Left renal pelvis (tissue), 4 donors: ENCODE results near the gene APEX1. TPM values are rescaled to one million over a fixed set of nuclear protein-coding genes. Genes with fewer than 3 reads are reported as not detected.
A peak's percentile ranks its signal among the peaks of the same experiment; 100 is the strongest.

Experiments
- DNase-seq, 4 donors: peaks; one replicate each; pipeline ENCODE4 v3.0.0-alpha.2; 2013; ENCODE audit warnings: low read depth in 4 of 4, low spot score in 3 of 4
- polyA plus RNA-seq, 4 donors: library from polyadenylated mRNA; unstranded; fragments of 120-200 nt; gene quantifications; one replicate each; pipeline ENCODE4 v1.2.1, GENCODE V29; 2013; ENCODE audit not compliant: insufficient read length in 4 of 4

Gene APEX1
- polyA plus RNA-seq = 100 to 1,000 TPM; 238 to 343 (median 315) TPM

GRCh38 chr14:20454516-20455354 is at the start of gene APEX1, which contains the start of gene OSGEP:
TSS of gene APEX1 (plus strand) at chr14:20455226. CDS start at chr14:20455646, 420 bp downstream.
TSS of gene OSGEP (minus strand) at chr14:20454812. CDS start at chr14:20454683, 129 bp downstream.
- DNase-seq = peak; percentile 97 to 99 (median 98)

- DNase-seq = no peak
Observed at GRCh38 chr14:20409226-20409625, 45.8 kb upstream of the APEX1 start.

GRCh38 chr14:20412411-20412810 is 42.6 kb upstream of the APEX1 start:
- DNase-seq = no peak

GRCh38 chr14:20412876-20413743 is 41.9 kb upstream of the APEX1 start, which contains the start of gene TEP1:
TSS of gene TEP1 (minus strand) at chr14:20413501. CDS start at chr14:20408439, 5,062 bp downstream.
- DNase-seq = peak in 3 of 4 donors; percentile 59 to 65 (median 60)

- DNase-seq = no peak
Observed at GRCh38 chr14:20413744-20414082, 41.3 kb upstream of the APEX1 start.

GRCh38 chr14:20415782-20416206 is 39.2 kb upstream of the APEX1 start:
- DNase-seq = no peak

- DNase-seq = no peak
Observed at GRCh38 chr14:20416223-20416622, 38.8 kb upstream of the APEX1 start.

GRCh38 chr14:20417250-20418186 is 37.5 kb upstream of the APEX1 start:
- no peak for DNase-seq

- no peak for DNase-seq
Observed at GRCh38 chr14:20418501-20418909, 36.5 kb upstream of the APEX1 start.

- DNase-seq = no peak
Observed at GRCh38 chr14:20419419-20419818, 35.6 kb upstream of the APEX1 start.

GRCh38 chr14:20421267-20421666 is 33.8 kb upstream of the APEX1 start:
- no peak for DNase-seq

GRCh38 chr14:20422886-20423285 is 32.1 kb upstream of the APEX1 start:
- no peak for DNase-seq

- DNase-seq = no peak
Observed at GRCh38 chr14:20424851-20425250, 30.2 kb upstream of the APEX1 start.

GRCh38 chr14:20427231-20428009 is 27.6 kb upstream of the APEX1 start:
- DNase-seq = no peak

GRCh38 chr14:20428010-20428365 is 27.0 kb upstream of the APEX1 start:
- no peak for DNase-seq

GRCh38 chr14:20428802-20429201 is 26.2 kb upstream of the APEX1 start:
- no peak for DNase-seq

GRCh38 chr14:20429801-20430669 is 25.0 kb upstream of the APEX1 start:
- DNase-seq = no peak
